Cardiac fibroblast (primary cell): Measurements from ENCODE around the gene GRM2.

ENCODE experiments used
- DNase-seq, 2 donors: peaks; one replicate each; pipeline versions ENCODE4 v3.0.0 to v3.0.0-alpha.2; 2010; ENCODE audit warnings: low read depth in 2 of 2
- H3K4me3 ChIP-seq, 2 donors: replicated peaks in 1 of 2; 1 replicate in 1 of 2; 2 replicates in 1 of 2; pipeline ENCODE4 v1.5.1; 2011; ENCODE audit warnings: low read depth in 2 of 2, low read length in 2 of 2, mild to moderate bottlenecking in 2 of 2, moderate library complexity in 1 of 2
- TF ChIP-seq, protein P1 (sequence below): IDR thresholded peaks from one replicate; pipeline ENCODE4 v1.5.1; 2011; ENCODE audit warnings: low read depth, mild to moderate bottlenecking, low read length, inconsistent platforms

The GRM2 gene

DNA sequence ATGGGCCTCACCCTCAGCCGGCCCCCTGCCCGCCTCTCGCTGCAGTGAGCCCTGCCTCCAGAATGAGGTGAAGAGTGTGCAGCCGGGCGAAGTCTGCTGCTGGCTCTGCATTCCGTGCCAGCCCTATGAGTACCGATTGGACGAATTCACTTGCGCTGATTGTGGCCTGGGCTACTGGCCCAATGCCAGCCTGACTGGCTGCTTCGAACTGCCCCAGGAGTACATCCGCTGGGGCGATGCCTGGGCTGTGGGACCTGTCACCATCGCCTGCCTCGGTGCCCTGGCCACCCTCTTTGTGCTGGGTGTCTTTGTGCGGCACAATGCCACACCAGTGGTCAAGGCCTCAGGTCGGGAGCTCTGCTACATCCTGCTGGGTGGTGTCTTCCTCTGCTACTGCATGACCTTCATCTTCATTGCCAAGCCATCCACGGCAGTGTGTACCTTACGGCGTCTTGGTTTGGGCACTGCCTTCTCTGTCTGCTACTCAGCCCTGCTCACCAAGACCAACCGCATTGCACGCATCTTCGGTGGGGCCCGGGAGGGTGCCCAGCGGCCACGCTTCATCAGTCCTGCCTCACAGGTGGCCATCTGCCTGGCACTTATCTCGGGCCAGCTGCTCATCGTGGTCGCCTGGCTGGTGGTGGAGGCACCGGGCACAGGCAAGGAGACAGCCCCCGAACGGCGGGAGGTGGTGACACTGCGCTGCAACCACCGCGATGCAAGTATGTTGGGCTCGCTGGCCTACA is 8.5 kb downstream of the GRM2 start:
- TF ChIP-seq, protein P1, sequence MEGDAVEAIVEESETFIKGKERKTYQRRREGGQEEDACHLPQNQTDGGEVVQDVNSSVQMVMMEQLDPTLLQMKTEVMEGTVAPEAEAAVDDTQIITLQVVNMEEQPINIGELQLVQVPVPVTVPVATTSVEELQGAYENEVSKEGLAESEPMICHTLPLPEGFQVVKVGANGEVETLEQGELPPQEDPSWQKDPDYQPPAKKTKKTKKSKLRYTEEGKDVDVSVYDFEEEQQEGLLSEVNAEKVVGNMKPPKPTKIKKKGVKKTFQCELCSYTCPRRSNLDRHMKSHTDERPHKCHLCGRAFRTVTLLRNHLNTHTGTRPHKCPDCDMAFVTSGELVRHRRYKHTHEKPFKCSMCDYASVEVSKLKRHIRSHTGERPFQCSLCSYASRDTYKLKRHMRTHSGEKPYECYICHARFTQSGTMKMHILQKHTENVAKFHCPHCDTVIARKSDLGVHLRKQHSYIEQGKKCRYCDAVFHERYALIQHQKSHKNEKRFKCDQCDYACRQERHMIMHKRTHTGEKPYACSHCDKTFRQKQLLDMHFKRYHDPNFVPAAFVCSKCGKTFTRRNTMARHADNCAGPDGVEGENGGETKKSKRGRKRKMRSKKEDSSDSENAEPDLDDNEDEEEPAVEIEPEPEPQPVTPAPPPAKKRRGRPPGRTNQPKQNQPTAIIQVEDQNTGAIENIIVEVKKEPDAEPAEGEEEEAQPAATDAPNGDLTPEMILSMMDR = no peak
- no peak for DNase-seq
- H3K4me3 ChIP-seq = no peak overlapping the region

DNA sequence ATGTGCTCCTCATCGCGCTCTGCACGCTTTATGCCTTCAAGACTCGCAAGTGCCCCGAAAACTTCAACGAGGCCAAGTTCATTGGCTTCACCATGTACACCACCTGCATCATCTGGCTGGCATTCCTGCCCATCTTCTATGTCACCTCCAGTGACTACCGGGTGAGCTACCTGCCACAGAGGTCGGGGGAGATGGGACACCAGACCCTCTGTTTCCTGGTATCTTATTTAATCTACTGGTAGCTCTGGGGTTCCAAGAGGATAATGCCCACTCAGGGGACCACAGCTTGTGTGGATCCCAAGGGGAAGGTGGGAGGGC is 9.1 kb downstream of the GRM2 start:
- H3K4me3 ChIP-seq = no peak overlapping the region
- TF ChIP-seq, protein P1 = no peak
- no peak for DNase-seq

DNA sequence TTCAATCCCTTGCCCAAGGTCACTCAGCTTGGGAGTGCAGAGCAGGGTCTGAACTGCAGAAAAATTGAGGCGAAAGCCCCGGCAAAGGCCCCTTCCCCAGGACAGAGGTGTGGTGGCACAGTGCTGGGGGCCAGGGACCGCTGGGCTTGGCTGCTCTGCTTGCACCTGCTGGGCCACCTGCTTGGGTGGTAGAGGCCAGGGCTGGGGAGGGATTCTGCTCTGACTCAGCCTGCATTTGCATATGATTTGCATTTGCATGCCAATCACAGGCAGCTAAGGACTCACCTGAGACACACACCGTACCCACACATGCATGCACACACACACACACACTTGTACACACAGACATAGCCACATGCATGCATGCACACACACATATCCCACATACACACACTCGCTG is 9.9 kb downstream of the GRM2 start:
- TF ChIP-seq, protein P1 = no peak
- no peak overlapping the region for H3K4me3 ChIP-seq
- DNase-seq = no peak

DNA sequence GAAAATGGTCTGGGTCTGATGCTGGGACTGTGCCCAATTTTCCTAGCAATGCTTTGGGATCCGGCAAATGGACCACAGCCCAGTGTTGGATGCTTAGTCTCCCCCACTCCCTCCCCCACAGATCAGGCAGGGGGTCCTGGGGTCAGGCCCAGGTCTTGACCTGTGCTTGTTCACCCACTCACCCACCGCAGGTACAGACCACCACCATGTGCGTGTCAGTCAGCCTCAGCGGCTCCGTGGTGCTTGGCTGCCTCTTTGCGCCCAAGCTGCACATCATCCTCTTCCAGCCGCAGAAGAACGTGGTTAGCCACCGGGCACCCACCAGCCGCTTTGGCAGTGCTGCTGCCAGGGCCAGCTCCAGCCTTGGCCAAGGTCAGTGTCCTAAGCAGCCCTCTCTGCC is 10.6 kb downstream of the GRM2 start:
- TF ChIP-seq, protein P1 = no peak
- H3K4me3 ChIP-seq = no peak overlapping the region
- DNase-seq = no peak

DNA sequence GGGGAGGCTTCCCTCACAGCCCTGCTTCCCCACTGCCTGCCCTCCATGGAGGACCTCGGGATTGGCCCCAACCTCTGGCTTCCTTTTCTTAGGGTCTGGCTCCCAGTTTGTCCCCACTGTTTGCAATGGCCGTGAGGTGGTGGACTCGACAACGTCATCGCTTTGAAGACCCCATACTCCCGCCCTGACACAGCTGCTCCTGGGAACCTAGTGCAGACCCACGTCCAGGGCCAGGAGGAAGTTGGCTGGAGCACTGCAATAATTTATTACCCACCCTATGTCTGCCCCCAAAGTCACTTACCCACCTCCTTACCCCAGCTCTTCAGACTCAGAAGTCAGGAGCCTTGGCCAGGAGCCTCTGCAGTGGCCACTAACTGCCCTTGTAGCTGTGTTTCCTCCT is 11.1 kb downstream of the GRM2 start:
- no peak overlapping the region for H3K4me3 ChIP-seq
- TF ChIP-seq, protein P1 = no peak
- DNase-seq = no peak

DNA sequence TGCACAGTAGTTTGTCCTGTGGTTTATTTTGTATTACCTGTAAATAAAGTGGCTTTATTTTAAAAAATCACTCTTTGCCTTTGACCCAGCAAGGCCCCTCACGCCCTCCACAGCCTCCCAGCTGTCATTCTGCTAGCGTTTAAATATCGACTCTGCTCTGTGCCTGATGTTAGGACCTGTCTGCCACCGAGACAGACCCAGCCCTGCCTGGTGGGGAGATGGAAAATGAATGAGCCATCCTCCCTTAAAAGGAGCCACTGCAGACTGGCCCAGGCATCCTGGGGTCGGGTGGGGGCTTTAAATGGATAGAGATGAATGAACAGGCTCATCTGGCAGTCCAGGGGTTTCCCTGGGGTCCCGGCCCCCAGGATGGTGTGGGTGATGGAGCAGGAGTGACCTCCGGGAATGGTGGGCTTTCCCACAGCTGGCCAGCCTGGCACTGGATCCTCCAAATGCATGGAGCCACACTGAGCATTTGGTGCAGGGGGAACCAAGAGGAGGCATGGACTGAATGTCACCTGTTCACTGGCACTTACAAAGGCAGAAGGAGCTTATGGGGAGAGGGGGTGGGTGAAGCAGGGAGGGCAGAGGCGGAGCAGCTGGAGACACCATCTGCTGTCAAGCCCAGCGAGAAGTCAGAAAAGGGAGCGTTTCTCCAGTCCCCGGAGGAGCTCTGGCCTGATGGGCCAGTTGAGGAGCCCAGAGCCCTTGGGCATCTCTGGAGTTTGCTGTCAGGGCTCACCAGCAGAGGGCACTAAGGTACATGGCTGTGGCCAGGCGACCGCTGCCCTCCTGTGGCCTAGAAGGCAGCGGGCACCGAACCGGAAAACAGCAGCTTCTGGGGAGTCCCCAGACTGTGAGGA is 11.9 kb downstream of the GRM2 start:
- TF ChIP-seq, protein P1 = peak; percentile 84
- H3K4me3 ChIP-seq = no peak overlapping the region
- peak; percentile 52 to 70 for DNase-seq
